Left hindlimb (tissue), 1 donor: ENCODE data around the gene PCCA.
"Not testable (repeated sequence)": the region's sequence is repeated elsewhere in the genome, so short reads cannot be mapped to it uniquely, and the experiment has no call there.

ENCODE experiments used
- DNase-seq: peaks from one replicate; pipeline ENCODE4 v3.0.0-alpha.2; 2018

Gene PCCA, protein sequence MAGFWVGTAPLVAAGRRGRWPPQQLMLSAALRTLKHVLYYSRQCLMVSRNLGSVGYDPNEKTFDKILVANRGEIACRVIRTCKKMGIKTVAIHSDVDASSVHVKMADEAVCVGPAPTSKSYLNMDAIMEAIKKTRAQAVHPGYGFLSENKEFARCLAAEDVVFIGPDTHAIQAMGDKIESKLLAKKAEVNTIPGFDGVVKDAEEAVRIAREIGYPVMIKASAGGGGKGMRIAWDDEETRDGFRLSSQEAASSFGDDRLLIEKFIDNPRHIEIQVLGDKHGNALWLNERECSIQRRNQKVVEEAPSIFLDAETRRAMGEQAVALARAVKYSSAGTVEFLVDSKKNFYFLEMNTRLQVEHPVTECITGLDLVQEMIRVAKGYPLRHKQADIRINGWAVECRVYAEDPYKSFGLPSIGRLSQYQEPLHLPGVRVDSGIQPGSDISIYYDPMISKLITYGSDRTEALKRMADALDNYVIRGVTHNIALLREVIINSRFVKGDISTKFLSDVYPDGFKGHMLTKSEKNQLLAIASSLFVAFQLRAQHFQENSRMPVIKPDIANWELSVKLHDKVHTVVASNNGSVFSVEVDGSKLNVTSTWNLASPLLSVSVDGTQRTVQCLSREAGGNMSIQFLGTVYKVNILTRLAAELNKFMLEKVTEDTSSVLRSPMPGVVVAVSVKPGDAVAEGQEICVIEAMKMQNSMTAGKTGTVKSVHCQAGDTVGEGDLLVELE

DNA sequence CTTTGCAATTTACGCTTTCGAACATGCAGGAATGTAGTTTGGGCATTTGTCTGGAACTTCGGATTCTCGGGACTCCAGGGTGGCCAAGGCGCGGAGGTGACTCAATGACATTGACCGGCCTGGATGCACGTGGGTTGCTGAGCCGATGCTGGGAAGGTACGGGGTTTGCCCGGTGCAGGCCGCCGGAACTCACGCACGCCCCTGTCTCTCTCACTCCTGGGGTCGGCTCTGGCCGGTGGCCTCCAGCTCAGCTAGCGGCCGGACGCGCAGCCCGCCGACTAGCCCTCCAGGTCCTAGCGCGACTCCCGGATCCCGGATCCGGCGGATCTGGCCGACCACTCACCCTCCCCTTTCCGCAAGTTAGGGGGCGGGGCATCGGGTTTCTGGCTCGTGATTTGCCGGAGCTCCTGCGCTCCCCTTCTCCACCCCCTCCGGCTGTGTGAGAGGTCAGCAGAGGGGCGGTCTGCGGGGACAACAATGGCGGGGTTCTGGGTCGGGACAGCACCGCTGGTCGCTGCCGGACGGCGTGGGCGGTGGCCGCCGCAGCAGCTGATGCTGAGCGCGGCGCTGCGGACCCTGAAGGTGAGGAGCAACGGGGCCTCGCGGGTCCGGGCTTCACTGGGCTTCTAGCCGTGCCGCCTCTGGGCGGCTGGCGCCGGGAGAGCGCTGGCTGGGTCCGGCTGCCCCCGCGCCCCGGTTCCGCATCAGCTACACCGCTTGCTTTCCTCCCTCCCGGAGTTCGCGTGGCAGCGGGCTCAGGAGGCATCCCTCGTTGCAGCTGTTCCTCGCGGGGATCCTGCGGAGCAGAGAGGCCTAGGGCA is at the start of gene PCCA:
Gene PCCA, plus strand, starts transcription at position 450 of the 821 bp plus-strand sequence. Its CDS starts 28 bp downstream, at position 478.
- DNase-seq = peak; percentile 98

DNA sequence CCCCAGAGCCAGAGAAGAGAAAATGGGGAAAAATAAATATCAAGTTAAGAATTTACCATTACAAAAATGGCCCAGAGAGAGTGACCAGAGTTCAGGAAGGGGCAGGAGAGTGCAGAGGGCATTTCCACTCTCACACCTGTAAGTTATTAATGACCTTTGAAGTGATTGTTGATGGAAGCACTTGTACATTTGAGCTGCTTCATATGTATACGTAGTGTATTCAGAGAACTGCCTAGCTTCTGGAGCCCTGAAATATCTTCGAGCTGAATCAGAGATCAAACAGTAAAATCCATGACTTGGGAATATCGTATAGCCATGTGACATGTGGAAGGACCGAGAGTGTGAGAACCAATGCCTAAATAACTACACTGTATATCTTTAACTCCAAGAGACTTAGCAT is 49.2 kb upstream of the PCCA start:
- no peak for DNase-seq

DNA sequence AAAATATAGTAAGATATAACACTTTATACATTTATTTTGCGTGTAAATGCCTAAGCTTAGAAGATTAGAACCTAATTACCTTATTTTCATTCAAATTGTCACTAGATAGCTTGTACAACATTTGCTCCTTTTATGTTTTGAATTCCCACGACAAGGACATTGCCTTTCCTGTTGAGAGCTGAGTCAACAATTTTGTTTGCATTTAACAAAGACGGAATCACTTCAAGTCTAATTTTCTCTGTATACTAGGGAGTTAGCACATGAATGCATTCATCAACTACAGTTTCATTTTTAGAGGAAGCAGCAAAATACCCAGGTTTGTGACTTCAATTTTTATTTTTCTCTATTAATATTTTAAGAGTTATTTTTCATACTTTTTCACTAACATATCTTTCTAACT is 48.7 kb upstream of the PCCA start:
- DNase-seq = no peak

DNA sequence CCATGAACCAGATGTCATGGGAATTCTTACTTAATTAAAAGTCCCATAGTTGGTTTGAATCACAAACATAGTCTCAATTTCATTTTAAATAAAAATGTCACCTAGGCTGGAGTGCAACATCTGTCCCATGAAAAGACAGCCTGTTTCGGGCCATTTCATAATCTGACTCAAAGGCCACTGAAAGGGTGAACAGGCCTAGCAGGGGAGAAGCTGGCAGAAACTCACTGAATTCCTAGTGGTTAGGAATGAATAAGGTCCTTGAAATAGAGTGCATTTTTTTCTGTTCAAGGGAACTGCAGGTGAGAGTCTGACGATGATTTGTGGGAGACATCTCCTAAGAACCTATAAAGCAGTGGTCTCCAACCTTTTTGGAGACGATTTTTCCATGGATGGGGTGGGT is 44.0 kb upstream of the PCCA start:
- DNase-seq = no peak

DNA sequence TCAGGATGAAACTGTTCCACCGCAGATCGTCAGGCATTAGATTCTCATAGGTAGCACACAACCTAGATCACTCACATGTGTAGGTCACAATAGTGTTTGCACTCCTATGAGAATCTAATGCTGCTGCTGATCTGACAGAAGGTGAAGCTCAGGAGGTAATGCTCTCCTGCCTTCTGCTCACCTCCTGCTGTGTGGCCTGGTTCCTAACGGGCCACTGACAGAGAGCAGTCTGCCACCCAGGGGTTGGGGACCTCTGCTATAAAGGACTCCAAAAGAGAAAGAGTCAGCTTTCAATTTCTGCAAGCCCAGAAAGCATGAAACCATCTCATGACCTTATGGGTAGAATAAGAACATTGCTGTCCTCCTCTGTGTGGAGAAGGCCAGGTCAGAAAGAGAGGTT is 43.5 kb upstream of the PCCA start:
- no peak for DNase-seq

DNA sequence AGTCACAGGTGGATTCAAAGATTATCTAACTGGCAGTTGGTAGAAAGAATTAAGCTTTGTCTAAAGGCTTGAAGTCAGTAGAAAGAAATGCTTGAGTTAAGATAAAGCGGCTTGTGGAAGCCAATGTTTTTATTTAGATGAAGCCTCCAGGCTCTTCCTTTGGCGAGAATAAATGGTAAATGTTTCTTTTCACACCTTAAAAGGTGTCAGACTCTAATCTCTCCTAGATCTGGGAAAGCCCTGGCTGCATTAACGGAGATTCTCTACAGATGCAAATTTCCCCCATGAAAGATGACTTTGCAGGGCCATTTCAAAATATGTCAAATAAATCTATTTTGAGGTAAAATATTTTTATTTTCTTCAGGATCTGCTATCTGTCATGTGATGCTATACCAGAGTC is 37.8 kb upstream of the PCCA start:
- no peak for DNase-seq

DNA sequence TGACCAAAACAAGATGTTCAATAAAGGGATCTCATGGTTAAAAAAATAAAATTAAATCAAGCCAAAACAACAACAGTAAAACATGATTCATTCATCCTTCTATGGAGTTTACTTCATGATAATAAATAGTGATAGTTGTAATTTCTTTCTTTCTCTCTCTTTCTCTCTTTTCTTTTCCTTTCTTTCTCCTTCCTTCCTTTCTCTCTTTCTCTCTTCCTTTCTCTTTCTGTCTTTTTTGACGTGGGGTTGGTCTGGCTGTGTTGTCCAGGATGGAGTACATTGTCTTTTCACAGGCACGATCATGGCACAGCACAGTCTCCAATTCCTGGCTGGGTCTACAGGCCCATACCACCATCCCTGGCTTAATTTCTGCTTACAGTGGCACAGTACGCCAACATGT is 29.1 kb upstream of the PCCA start:
- DNase-seq = no peak

DNA sequence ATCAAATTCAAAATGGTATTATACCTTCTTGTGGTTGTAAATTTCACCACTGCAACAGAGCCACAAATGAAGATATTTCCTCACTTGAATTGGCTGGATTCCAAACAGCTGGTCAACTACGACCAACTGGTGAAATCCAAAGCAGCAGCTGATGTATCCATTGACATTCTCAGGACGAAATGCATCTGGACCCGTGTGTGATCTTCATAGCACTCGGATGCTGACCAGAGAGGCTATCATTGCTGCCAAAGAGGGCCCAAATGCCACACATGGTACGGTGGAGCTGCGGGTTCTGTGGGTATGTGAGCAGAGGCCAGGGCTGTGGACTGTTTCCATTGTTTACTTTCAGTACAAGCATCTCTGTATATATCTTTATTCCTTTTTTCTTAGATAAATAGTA is 25.6 kb upstream of the PCCA start:
- DNase-seq = peak; percentile 42

DNA sequence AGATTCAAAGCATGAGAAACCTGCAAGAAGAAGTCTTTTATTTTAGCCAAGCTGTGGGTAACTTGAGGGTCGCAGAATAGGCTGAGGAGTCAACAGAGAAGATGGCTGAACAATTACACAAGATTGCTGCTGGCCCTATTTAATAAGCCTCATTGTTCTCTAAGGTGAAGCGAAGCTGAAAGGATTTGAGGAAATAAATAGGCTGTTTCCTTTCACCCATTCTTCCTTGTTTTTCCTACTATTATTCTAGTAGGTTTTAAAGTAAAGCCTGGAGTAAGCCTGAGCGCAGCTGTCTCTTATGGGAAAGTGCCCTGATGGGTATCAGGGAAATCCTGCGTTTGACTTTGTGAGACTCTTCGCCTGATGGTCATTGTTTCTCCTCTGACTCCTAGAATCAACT is 25.0 kb upstream of the PCCA start:
- no peak for DNase-seq

DNA sequence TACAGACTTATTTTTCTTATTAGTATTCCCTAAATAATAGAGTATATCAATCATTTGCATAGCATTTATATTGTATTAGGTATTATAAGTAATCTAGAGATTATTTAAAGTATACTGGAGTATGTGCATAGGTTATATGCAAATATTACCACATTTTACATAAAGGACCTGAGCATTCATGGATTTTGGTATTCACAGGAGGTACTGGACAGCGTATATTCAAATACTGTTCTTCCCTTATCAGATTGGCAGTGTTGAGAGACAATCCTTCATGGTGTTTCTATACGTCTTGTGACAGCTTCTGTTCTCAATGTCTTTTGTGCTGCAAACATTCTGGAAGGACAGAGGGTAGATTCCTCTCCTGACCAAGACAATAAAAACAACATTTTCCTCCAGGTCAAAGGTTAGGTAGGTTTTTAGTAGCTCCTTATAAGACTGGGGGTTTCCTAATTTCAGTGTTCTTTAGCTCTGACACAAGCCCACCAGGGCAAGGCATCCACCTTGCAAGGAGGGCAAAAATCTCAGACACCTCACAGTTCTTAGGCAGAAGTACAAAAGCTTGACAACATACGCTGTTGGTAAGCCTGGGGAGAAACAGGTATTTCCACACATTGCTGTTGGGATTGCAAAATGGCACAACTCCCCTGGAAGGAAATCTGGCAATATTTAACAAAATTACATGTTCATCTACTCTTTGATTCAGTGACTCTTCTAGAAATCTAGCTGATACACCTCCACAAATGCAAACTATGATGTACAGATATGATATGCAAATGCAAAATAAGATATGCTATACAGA is 20.6 kb upstream of the PCCA start:
- no peak for DNase-seq

DNA sequence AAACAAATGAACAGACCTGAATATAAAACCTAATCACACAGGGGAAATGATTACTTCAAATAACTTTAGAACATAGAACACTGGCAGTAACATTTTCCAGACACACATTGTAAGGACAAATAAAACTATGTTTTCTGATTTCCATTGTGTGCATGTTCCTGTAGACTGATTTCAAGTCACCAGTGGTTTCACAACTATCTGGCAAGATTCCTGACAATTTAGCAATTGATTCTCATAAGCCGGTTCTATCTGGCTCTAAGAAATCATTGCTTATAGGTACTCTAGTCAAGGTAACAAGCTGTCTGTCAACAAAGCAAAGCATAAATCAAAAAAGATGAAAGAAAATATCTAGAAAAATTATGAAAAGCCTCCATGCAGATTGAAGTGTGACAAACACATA is 19.6 kb upstream of the PCCA start:
- DNase-seq = no peak

DNA sequence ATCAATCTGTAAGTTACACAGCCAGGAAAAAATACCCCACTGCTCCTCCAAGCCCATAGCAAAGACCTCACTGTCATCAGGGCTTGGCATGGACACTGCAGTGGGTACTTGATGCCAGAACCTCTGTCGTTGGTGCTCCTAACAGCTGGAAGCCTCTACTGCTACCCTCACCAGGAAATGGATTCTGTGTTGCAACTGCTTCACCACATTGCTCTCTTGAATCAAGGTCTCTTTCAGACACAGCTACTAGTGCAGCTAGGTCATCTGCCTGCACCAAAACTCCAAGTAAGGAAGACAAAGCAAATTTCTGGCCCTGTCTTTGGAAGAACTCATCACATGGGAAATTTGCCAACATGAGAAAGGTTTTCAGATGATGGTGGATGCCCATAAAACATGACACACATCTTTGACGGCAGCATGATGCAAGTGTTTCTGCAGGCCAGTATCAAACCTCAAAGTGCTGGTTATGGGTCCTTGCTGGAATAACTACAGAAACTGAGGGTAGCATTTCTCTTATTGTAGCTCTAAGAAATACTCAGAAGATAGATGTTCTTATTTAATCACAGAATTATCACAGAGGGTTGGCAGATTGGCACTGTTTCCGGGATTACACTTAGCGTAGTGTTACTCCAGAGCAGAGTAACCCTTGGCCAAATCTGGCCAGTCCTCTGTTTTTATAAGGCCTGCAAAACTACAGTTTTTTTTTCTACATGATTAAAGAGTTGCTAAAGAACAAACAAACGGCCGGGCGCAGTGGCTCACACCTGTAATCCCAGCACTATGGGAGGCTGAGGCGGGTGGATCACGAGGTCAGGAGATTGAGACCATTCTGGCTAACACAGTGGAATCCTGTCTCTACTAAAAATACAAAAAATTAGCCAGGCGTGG is 12.9 kb upstream of the PCCA start:
- no peak for DNase-seq

DNA sequence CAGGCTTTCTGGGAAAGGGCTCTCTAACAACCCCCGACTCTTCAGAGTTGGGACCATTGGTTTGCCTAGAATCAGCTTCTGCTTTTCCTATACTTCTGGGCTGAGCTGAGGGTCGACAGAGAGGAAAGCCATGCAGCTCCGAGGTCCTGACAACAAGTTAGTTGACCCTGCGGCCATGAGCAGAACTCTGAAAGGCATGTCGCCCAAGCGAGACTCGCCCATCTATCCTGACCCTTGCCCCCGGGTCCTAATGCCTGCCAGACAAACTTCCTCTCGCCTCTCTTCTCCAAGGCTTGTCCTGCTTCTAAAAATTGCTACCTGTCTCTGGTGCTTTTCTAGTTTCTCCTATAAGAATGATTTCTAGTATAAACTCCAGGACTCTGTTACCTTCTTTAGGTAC is 9.9 kb upstream of the PCCA start:
- not testable (repeated sequence) for DNase-seq

DNA sequence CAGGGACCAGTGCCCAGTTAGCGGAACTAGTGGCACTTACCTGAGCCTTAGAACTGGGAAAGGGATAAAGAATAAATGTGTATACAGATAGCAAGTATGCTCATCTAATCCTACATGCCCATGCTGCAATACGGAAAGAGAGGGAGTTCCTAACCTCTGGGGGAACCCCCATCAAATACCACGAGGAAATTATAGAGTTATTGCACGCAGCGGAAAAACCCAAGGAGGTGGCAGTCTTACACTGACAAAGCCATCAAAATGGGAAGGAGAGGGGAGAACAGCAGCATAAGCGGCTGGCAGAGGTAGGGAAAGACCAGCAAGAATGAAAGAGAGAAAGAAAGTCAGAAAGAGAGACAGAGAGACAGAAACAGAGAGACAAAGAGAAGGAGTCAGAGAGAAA is 5.5 kb upstream of the PCCA start:
- not testable (repeated sequence) for DNase-seq

DNA sequence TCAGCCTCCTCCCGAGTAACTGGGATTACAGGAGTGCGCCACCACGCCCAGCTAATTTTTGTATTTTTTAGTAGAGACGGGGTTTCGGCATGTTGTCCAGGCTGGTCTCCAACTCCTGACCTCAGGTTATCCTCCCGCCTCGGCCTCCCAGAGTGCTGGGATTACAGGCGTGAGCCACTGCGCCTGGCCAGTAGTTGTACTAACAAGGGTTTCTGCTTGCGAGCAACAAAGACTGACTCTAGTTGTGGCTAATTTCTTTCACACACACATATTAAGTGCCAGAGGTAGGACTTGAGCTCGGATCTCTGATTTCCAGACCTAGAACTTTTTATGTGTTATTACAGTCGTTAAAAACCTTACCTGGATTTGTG is 635 bp upstream of the PCCA start:
- no peak for DNase-seq

DNA sequence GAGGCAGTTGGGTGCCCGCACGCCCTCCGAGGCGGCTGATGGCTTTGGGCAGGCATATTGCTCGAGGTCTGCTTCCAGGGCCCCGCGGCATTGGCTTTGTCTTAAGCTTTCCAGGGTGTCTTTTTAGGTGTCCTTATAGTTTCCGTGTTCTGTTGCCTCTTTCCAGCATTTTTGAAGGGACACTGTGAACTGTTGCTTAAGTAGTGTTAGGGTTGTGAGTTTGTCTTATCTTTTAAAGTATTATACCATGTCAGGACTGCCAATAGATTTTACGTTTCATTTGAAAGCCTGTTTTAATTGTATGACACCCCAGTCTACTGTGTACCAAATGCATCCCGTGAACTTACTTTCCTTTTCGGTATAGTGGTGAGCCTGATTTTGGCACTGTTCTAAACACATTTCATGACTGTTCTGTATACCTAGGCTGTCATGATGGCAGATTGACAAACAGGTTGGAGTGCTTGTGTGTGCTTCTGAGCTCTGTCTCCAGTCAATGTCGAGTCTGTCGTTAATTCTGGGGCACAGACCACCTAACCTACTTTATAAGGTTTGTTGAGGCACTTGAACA is 656 bp downstream of the PCCA start:
- no peak for DNase-seq

DNA sequence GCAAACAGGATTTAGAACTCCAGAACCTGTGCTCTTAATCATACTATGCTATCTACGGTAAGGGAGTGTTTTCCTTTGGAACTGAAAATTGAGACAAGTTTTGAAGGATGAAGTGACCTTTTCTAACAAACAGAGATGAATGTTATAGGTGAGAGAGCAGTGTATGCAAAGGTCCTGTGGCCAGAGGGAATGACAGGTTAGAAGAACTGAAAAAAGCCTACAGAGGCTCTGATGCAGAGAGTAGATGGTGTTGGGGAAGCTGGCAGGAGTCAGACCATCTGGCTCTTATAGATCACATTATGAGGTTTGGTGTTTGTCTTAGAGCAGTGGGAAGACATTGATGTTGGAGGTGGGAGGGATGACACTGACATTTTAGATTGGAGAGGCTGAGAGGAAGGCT is 2.0 kb downstream of the PCCA start:
- no peak for DNase-seq

DNA sequence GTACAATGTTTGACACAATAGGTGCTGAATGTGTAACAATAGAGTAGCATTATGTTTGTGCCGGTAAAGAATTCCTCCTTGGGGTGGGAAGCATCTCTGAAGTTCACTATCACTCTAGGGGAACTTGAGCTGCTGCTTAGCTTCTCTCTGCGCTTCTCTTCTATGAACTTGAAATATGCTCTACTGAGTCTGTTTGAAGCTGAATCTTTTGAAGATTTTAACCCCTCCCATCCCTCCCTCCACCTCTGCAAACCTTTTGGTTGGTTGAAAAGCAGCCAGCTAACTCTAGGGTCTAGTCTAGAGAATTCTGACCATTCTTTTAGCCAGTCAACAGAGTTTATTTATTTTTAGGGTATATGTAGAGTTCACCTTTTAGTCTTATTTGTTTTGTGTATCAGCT is 2.5 kb downstream of the PCCA start:
- DNase-seq = no peak

DNA sequence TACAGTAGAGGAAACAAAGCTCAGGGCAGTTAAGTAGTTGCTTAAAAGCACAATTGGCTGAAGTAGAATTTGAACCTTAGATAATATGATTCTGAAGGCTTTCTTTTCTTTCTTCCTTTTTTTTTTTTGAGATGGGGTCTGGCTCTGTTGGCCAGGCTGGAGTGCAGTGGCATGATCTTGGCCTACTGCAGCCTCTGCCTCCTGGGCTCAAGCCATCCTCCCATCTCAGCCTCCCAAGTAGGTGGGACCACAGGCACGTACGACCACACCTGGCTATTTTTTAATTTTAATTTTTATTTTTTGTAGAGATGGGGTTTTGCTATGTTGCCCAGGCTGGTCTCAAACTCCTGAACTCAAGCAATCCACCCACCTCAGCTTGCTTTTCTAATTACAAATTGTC is 3.4 kb downstream of the PCCA start:
- DNase-seq = not testable (repeated sequence)

DNA sequence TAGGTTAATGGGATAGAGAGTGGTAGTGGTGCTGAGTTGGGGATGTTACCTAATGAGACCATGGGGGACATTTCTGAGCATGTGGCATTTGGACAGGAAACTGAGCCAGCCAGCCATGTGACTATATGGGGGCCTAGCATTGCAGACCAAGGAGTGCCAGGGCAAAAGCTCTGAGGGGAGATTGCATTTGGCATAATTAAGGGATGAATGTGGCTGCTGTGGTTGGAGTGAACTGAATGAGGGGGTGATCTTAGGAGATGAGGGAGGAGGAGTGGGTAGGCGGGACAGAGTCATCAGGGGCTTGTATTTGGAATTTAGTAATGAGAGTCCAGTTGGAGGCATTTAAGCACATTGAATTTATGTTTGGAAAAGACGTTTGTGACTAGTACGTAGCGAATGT is 6.6 kb downstream of the PCCA start:
- DNase-seq = no peak

DNA sequence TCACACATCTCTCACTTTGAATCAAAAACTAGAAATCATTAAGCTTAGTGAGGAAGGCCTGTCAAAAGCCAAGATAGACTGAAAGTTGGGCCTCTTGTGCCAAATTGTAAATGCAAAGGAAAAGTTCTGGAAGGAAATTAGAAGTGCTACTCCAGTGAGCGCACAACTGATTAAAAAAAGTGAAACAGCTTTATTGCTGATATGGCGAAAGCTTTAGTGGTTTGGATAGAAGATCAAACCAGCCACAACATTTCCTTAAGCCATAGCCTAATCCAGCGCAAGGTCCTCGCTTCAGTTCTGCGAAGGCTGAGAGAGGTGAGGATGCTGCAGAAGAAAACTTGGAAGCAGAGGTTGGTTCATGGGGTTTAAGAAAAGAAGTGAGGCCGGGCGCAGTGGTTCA is 7.6 kb downstream of the PCCA start:
- DNase-seq = no peak
